BLaER1 treated with 17β-estradiol and CSF1 and Interleukin-3, amounts not matched to agents 10 nM and 100 nM (cell line): ENCODE measurements around the gene RPL32.

ENCODE experiments used
- H3K27ac ChIP-seq, 11 experiments: shearing (Covaris generic); formaldehyde crosslinking; 2 replicates each; pipeline ENCODE4 v1.8.1; 2022
- H3K27me3 ChIP-seq, 11 experiments: shearing (Covaris generic); formaldehyde crosslinking; 2 replicates each; pipeline ENCODE4 v1.8.1; 2022
- H3K36me3 ChIP-seq, 11 experiments: shearing (Covaris generic); formaldehyde crosslinking; 2 replicates each; pipeline ENCODE4 v1.8.1; 2022
- H3K4me1 ChIP-seq, 10 experiments: shearing (Covaris generic); formaldehyde crosslinking; 2 replicates each; pipeline ENCODE4 v1.8.1; 2022
- H3K4me2 ChIP-seq, 11 experiments: shearing (Covaris generic); formaldehyde crosslinking; 2 replicates each; pipeline ENCODE4 v1.8.1; 2022
- H3K4me3 ChIP-seq, 10 experiments: shearing (Covaris generic); formaldehyde crosslinking; 2 replicates each; pipeline ENCODE4 v1.8.1; 2022
- H3K9ac ChIP-seq, 11 experiments: shearing (Covaris generic); formaldehyde crosslinking; 2 replicates each; pipeline ENCODE4 v1.8.1; 2022
- H3K9me3 ChIP-seq, 11 experiments: shearing (Covaris generic); formaldehyde crosslinking; replicated peaks in 1 of 11; 2 replicates each; pipeline ENCODE4 v1.8.1; 2022
- H4K20me1 ChIP-seq, 11 experiments: shearing (Covaris generic); formaldehyde crosslinking; 2 replicates each; pipeline ENCODE4 v1.8.1; 2022
- Cebpa-rat ChIP-seq, 11 experiments: shearing (Covaris generic); IDR thresholded peaks; 2 replicates each; pipeline ENCODE4 v1.8.1; 2022

The RPL32 gene

GRCh38 chr3:12810961-12811360 lies 30.4 kb downstream of the RPL32 start:
- TF ChIP-seq Cebpa-rat (IDR thresholded peaks at IDR 0.05): no peak
- Histone ChIP-seq H3K36me3 (peaks cover 0 to 4% (median 0%) of the 10 kb centered on the region in 11 experiments; a peak in 1 of 22 replicates), H3K9ac (peak overlapping the region in 1 of 11 experiments; percentile 27; a peak in 3 of 22 replicates), H3K4me1 (peaks cover 5 to 17% (median 10%) of the 10 kb centered on the region in 10 experiments; a peak in 14 of 20 replicates), H3K27ac (no peak overlapping the region), H3K4me3 (no peak overlapping the region), H4K20me1 (0 out of 22 replicates have a peak, but pooled peaks cover 0 to 3% (median 0%) of the 10 kb centered on the region in 11 experiments), H3K9me3 (no peaks in the 10 kb centered on the region), H3K4me2 (peak overlapping the region; percentile 61 to 87 (median 79); a peak in 16 of 22 replicates), H3K27me3 (no peaks in the 10 kb centered on the region; a peak in 1 of 22 replicates)

GRCh38 chr3:12810013-12810780 lies 31.2 kb downstream of the RPL32 start:
- no peak for TF ChIP-seq Cebpa-rat (IDR thresholded peaks at IDR 0.05)

GRCh38 chr3:12809435-12809834 lies 31.9 kb downstream of the RPL32 start:
- H3K4me2 ChIP-seq: peak overlapping the region; percentile 70 to 87 (median 80)
- H3K4me1 ChIP-seq: peaks cover 5 to 14% (median 10%) of the 10 kb centered on the region in 10 experiments; a peak in 14 of 20 replicates
- H3K9me3 ChIP-seq: no peaks in the 10 kb centered on the region
- no peak for TF ChIP-seq Cebpa-rat (IDR thresholded peaks at IDR 0.05)
- peak overlapping the region in 7 of 10 experiments; percentile 55 to 72 (median 64); a peak in 9 of 20 replicates for H3K4me3 ChIP-seq
- no peaks in the 10 kb centered on the region for H4K20me1 ChIP-seq
- no peaks in the 10 kb centered on the region for H3K36me3 ChIP-seq
- H3K9ac ChIP-seq: peak overlapping the region in 7 of 11 experiments; percentile 60 to 72 (median 70); a peak in 13 of 22 replicates
- H3K27me3 ChIP-seq: no peaks in the 10 kb centered on the region; a peak in 1 of 22 replicates
- H3K27ac ChIP-seq: no peak overlapping the region

More at GRCh38 chr3:12810013-12810780, 31.2 kb downstream of the RPL32 start:
- H3K9me3 ChIP-seq: no peaks in the 10 kb centered on the region
- H3K27ac ChIP-seq: peak overlapping the region in 4 of 11 experiments; percentile 20 to 51 (median 38); a peak in 4 of 22 replicates
- H3K4me2 ChIP-seq: peak overlapping the region; percentile 70 to 87 (median 80)
- peaks cover 5 to 14% (median 10%) of the 10 kb centered on the region in 10 experiments; a peak in 14 of 20 replicates for H3K4me1 ChIP-seq
- H3K9ac ChIP-seq: peak overlapping the region; percentile 45 to 72 (median 63)
- no peaks in the 10 kb centered on the region for H4K20me1 ChIP-seq
- peak overlapping the region; percentile 55 to 72 (median 62) for H3K4me3 ChIP-seq
- no peaks in the 10 kb centered on the region for H3K36me3 ChIP-seq
- H3K27me3 ChIP-seq: no peaks in the 10 kb centered on the region; a peak in 1 of 22 replicates

- no peak overlapping the region for H3K4me2 ChIP-seq
- no peaks in the 10 kb centered on the region for H3K36me3 ChIP-seq
- no peaks in the 10 kb centered on the region; a peak in 1 of 22 replicates for H3K27me3 ChIP-seq
- H4K20me1 ChIP-seq: no peaks in the 10 kb centered on the region
- H3K9ac ChIP-seq: 0 out of 22 replicates have a peak overlapping the region, but pooled peaks of 1 of the 11 experiments have one; percentile 70
- no peaks in the 10 kb centered on the region for H3K9me3 ChIP-seq
- peaks cover 5 to 14% (median 10%) of the 10 kb centered on the region in 10 experiments; a peak in 14 of 20 replicates for H3K4me1 ChIP-seq
- H3K4me3 ChIP-seq: no peak overlapping the region
- no peak for TF ChIP-seq Cebpa-rat (IDR thresholded peaks at IDR 0.05)
- H3K27ac ChIP-seq: no peak overlapping the region
These were observed 32.4 kb downstream of the RPL32 start for GRCh38 chr3:12809001-12809400.

GRCh38 chr3:12808587-12808986 lies 32.8 kb downstream of the RPL32 start:
- Histone ChIP-seq H4K20me1 (no peaks in the 10 kb centered on the region), H3K9me3 (no peaks in the 10 kb centered on the region), H3K4me3 (no peak overlapping the region), H3K9ac (no peak overlapping the region), H3K4me2 (no peak overlapping the region), H3K36me3 (0 out of 22 replicates have a peak, but pooled peaks cover 0 to 4% (median 0%) of the 10 kb centered on the region in 11 experiments), H3K27me3 (no peaks in the 10 kb centered on the region; a peak in 1 of 22 replicates), H3K4me1 (peaks cover 5 to 14% (median 10%) of the 10 kb centered on the region in 10 experiments; a peak in 14 of 20 replicates), H3K27ac (no peak overlapping the region)
- TF ChIP-seq Cebpa-rat (IDR thresholded peaks at IDR 0.05): no peak

GRCh38 chr3:12807601-12808359 lies 33.6 kb downstream of the RPL32 start:
- Histone ChIP-seq H3K4me2 (no peak overlapping the region), H3K9ac (no peak overlapping the region), H3K4me3 (no peak overlapping the region), H3K9me3 (no peaks in the 10 kb centered on the region), H3K27ac (no peak overlapping the region), H3K36me3 (0 out of 22 replicates have a peak, but pooled peaks cover 0 to 6% (median 0%) of the 10 kb centered on the region in 11 experiments), H3K4me1 (peaks cover 5 to 14% (median 10%) of the 10 kb centered on the region in 10 experiments; a peak in 14 of 20 replicates), H3K27me3 (no peaks in the 10 kb centered on the region; a peak in 1 of 22 replicates), H4K20me1 (no peaks in the 10 kb centered on the region)
- TF ChIP-seq Cebpa-rat (IDR thresholded peaks at IDR 0.05): no peak

- Histone ChIP-seq H3K9ac (no peak overlapping the region), H3K9me3 (no peaks in the 10 kb centered on the region), H4K20me1 (no peaks in the 10 kb centered on the region), H3K36me3 (0 out of 22 replicates have a peak, but pooled peaks cover 0 to 6% (median 0%) of the 10 kb centered on the region in 11 experiments), H3K27ac (no peak overlapping the region), H3K4me3 (no peak overlapping the region), H3K4me1 (peaks cover 5 to 14% (median 10%) of the 10 kb centered on the region in 10 experiments; a peak in 14 of 20 replicates), H3K27me3 (no peaks in the 10 kb centered on the region; a peak in 1 of 22 replicates), H3K4me2 (no peak overlapping the region)
- no peak for TF ChIP-seq Cebpa-rat (IDR thresholded peaks at IDR 0.05)
These were observed 34.3 kb downstream of the RPL32 start for GRCh38 chr3:12807066-12807465.

GRCh38 chr3:12803371-12803770 lies 38.0 kb downstream of the RPL32 start:
- no peak overlapping the region for H3K4me3 ChIP-seq

More at GRCh38 chr3:12803371-12803770, 38.0 kb downstream of the RPL32 start:
- TF ChIP-seq Cebpa-rat (IDR thresholded peaks at IDR 0.05): no peak
- H3K4me2 ChIP-seq: no peak overlapping the region
- 0 out of 22 replicates have a peak, but pooled peaks cover 0 to 6% (median 0%) of the 10 kb centered on the region in 11 experiments for H3K36me3 ChIP-seq
- 0 out of 20 replicates have a peak, but pooled peaks cover 0 to under 1% (median 0%) of the 10 kb centered on the region in 10 experiments for H3K4me1 ChIP-seq
- H3K9ac ChIP-seq: no peak overlapping the region
- no peaks in the 10 kb centered on the region for H3K9me3 ChIP-seq
- peaks cover 0 to 6% (median 0%) of the 10 kb centered on the region in 11 experiments; a peak in 1 of 22 replicates for H4K20me1 ChIP-seq
- no peak overlapping the region for H3K27ac ChIP-seq
- H3K27me3 ChIP-seq: no peaks in the 10 kb centered on the region
